ENCODE results near the gene SLC35E1. TPM values are rescaled to one million over a fixed set of nuclear protein-coding genes. Genes with fewer than 3 reads are reported as not detected.
A peak's percentile ranks its signal among the peaks of the same experiment; 100 is the strongest.

The SLC35E1 gene
- total and polyA plus RNA-seq, 2 of the 13 experiments (the other 11 are each of a cell fraction or from before 2014, with no cell fraction given), result 21.2 to 46.5 TPM

DNA sequence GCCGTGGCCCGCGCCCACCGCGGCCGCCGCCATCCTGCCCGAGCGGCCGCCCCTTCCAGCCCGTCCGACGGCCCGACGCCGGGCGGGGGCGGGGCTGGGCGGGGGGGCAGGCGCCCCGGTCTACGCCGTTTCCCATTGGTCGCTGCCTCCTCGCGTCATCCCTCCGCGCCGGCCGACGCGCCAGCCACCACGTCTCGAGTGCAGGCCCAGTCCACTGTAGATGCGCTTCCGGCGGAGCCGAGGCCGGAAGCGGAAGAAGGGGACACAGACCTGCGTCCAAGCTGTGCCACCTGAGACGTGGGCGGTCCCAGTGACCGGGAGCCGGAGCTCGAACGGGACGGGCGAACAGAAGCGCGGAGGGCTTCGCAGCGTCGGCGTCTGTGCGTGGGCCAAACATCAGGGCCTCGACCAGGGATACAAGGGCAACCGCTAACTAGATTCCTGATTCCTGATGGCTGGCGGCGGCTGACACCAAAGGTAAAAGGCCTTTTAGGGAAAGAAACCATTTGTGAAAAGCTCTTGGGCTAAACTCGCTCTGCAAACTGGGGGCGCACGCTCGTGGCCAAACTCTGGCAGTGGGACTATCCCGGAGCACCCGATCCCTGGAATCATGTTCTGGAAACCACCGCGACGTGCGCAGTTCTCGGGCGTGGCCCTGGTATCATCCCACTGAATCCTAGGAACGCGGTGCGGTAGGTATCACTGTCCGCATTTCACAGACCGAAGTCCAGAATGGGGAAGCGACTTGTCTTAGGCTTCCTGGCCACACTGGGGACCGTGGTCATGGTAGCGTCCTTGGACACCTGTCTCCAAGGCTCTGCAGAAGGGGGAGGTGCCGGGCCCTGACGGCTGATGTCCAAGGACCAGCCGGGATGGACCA lies at the start of gene SLC35E1 (continued):
- TF ChIP-seq, protein P1, sequence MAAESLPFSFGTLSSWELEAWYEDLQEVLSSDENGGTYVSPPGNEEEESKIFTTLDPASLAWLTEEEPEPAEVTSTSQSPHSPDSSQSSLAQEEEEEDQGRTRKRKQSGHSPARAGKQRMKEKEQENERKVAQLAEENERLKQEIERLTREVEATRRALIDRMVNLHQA (CRISPR knock-in tag; IDR thresholded peaks at IDR 0.05), result no peak
- TF ChIP-seq, protein P2, sequence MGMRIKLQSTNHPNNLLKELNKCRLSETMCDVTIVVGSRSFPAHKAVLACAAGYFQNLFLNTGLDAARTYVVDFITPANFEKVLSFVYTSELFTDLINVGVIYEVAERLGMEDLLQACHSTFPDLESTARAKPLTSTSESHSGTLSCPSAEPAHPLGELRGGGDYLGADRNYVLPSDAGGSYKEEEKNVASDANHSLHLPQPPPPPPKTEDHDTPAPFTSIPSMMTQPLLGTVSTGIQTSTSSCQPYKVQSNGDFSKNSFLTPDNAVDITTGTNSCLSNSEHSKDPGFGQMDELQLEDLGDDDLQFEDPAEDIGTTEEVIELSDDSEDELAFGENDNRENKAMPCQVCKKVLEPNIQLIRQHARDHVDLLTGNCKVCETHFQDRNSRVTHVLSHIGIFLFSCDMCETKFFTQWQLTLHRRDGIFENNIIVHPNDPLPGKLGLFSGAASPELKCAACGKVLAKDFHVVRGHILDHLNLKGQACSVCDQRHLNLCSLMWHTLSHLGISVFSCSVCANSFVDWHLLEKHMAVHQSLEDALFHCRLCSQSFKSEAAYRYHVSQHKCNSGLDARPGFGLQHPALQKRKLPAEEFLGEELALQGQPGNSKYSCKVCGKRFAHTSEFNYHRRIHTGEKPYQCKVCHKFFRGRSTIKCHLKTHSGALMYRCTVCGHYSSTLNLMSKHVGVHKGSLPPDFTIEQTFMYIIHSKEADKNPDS (CRISPR knock-in tag; IDR thresholded peaks at IDR 0.05), result no peak
- no peak for TF ChIP-seq ZNF577 (CRISPR knock-in tag; IDR thresholded peaks at IDR 0.05; ENCODE audit: borderline replicate concordance, low read depth)
- TF ChIP-seq CENPX (CRISPR knock-in tag; IDR thresholded peaks at IDR 0.05), result no peak
- TF ChIP-seq ZNF501 (CRISPR knock-in tag; IDR thresholded peaks at IDR 0.05), result peak; percentile 70; the same call in 1 of the 2 replicates
- peak; percentile 77; the same call in 1 of the 2 replicates for TF ChIP-seq ARNT2 (CRISPR knock-in tag; IDR thresholded peaks at IDR 0.05; ENCODE audit: low read depth)
- TF ChIP-seq CBX2 (IDR thresholded peaks at IDR 0.05; ENCODE audit: low read depth, low read length), result no peak
- TF ChIP-seq CBX2 (CRISPR knock-in tag; IDR thresholded peaks at IDR 0.05; ENCODE audit: low read depth), result no peak
- TF ChIP-seq, protein P3, sequence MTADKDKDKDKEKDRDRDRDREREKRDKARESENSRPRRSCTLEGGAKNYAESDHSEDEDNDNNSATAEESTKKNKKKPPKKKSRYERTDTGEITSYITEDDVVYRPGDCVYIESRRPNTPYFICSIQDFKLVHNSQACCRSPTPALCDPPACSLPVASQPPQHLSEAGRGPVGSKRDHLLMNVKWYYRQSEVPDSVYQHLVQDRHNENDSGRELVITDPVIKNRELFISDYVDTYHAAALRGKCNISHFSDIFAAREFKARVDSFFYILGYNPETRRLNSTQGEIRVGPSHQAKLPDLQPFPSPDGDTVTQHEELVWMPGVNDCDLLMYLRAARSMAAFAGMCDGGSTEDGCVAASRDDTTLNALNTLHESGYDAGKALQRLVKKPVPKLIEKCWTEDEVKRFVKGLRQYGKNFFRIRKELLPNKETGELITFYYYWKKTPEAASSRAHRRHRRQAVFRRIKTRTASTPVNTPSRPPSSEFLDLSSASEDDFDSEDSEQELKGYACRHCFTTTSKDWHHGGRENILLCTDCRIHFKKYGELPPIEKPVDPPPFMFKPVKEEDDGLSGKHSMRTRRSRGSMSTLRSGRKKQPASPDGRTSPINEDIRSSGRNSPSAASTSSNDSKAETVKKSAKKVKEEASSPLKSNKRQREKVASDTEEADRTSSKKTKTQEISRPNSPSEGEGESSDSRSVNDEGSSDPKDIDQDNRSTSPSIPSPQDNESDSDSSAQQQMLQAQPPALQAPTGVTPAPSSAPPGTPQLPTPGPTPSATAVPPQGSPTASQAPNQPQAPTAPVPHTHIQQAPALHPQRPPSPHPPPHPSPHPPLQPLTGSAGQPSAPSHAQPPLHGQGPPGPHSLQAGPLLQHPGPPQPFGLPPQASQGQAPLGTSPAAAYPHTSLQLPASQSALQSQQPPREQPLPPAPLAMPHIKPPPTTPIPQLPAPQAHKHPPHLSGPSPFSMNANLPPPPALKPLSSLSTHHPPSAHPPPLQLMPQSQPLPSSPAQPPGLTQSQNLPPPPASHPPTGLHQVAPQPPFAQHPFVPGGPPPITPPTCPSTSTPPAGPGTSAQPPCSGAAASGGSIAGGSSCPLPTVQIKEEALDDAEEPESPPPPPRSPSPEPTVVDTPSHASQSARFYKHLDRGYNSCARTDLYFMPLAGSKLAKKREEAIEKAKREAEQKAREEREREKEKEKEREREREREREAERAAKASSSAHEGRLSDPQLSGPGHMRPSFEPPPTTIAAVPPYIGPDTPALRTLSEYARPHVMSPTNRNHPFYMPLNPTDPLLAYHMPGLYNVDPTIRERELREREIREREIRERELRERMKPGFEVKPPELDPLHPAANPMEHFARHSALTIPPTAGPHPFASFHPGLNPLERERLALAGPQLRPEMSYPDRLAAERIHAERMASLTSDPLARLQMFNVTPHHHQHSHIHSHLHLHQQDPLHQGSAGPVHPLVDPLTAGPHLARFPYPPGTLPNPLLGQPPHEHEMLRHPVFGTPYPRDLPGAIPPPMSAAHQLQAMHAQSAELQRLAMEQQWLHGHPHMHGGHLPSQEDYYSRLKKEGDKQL (CRISPR knock-in tag; IDR thresholded peaks at IDR 0.05; ENCODE audit: low read depth), result no peak
- no peak for TF ChIP-seq ZFP82 (CRISPR knock-in tag; IDR thresholded peaks at IDR 0.05; ENCODE audit: borderline replicate concordance)
- TF ChIP-seq MIER3 (CRISPR knock-in tag; IDR thresholded peaks at IDR 0.05; ENCODE audit: borderline replicate concordance), result peak; percentile 75; the same call in 1 of the 2 replicates
- peak; percentile 80 for TF ChIP-seq ZNF883 (CRISPR knock-in tag; IDR thresholded peaks at IDR 0.05; ENCODE audit: not compliant biosample characterization)
- TF ChIP-seq SETDB1 (CRISPR knock-in tag; IDR thresholded peaks at IDR 0.05; ENCODE audit: borderline replicate concordance), result no peak
- 0 out of 2 replicates have a peak, but pooled peaks have one; percentile 12 for TF ChIP-seq CHD2 (IDR thresholded peaks at IDR 0.05; ENCODE audit: low read depth, low read length)
- TF ChIP-seq, protein P4, sequence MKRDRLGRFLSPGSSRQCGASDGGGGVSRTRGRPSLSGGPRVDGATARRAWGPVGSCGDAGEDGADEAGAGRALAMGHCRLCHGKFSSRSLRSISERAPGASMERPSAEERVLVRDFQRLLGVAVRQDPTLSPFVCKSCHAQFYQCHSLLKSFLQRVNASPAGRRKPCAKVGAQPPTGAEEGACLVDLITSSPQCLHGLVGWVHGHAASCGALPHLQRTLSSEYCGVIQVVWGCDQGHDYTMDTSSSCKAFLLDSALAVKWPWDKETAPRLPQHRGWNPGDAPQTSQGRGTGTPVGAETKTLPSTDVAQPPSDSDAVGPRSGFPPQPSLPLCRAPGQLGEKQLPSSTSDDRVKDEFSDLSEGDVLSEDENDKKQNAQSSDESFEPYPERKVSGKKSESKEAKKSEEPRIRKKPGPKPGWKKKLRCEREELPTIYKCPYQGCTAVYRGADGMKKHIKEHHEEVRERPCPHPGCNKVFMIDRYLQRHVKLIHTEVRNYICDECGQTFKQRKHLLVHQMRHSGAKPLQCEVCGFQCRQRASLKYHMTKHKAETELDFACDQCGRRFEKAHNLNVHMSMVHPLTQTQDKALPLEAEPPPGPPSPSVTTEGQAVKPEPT (CRISPR knock-in tag; IDR thresholded peaks at IDR 0.05; ENCODE audit: low read depth), result 0 out of 2 replicates have a peak, but pooled peaks have one; percentile 71

Measured in HepG2 (cell line).